Keratinocyte (primary cell): ENCODE data around the gene ERC2. TPM values are rescaled to one million over a fixed set of nuclear protein-coding genes. Genes with fewer than 3 reads are reported as not detected.

Source experiments
- DNase-seq: peaks from one replicate; pipeline ENCODE4 v3.0.0-alpha.2; 2011; ENCODE audit warnings: low read depth, missing footprints, low spot score
- FAIRE-seq: peaks from 2 replicates; lab custom pipeline; 2011; peaks lifted over from hg19 to GRCh38; lab: Jason Lieb, UNC
- H2AFZ ChIP-seq: 2 replicates; pipeline ENCODE4 v1.6.0; 2012; ENCODE audit warnings: low read length, control low read depth, inconsistent platforms; ENCODE audit not compliant: control insufficient read depth
- H3K27ac ChIP-seq: 2 replicates; pipeline ENCODE4 v1.5.1; 2011; ENCODE audit warnings: low read length; ENCODE audit not compliant: control insufficient read depth, insufficient read depth
- H3K27me3 ChIP-seq: 3 replicates; pipeline ENCODE4 v1.6.0; 2011; ENCODE audit warnings: low read length; ENCODE audit not compliant: control insufficient read depth, insufficient read depth; ENCODE audit errors: extremely low read depth
- H3K36me3 ChIP-seq, 2 experiments: 2 replicates in 1 of 2; 3 replicates in 1 of 2; pipeline ENCODE4 v1.5.1; 2011; ENCODE audit warnings: low read length in 2 of 2, mild to moderate bottlenecking in 1 of 2; ENCODE audit not compliant: control insufficient read depth in 2 of 2, insufficient read depth in 2 of 2; ENCODE audit errors: extremely low read depth in 1 of 2
- H3K4me1 ChIP-seq: 3 replicates; pipeline ENCODE4 v1.5.1; 2011; ENCODE audit warnings: low read length; ENCODE audit not compliant: control insufficient read depth, insufficient read depth; ENCODE audit errors: extremely low read depth
- H3K4me2 ChIP-seq: 3 replicates; pipeline ENCODE4 v1.6.0; 2011; ENCODE audit warnings: low read depth, low read length; ENCODE audit not compliant: control insufficient read depth, insufficient read depth; ENCODE audit errors: extremely low read depth
- H3K4me3 ChIP-seq, 3 experiments: fragments of 200-600 bp in 1 of 3; sonication (generic) in 1 of 3; 2 replicates in 2 of 3; 3 replicates in 1 of 3; pipeline ENCODE4 v1.5.1; 2011 to 2016; ENCODE audit warnings: low read length in 3 of 3, mild to moderate bottlenecking in 3 of 3, control low read depth in 2 of 3, inconsistent platforms in 1 of 3, low read depth in 1 of 3, mixed read lengths in 1 of 3, mixed run types in 1 of 3, moderate library complexity in 1 of 3; ENCODE audit not compliant: control insufficient read depth in 2 of 3, insufficient read depth in 2 of 3; ENCODE audit errors: extremely low read depth in 1 of 3
- H3K79me2 ChIP-seq: 2 replicates; pipeline ENCODE4 v1.6.0; 2012; ENCODE audit warnings: low read length; ENCODE audit not compliant: control insufficient read depth, insufficient read depth
- H3K9ac ChIP-seq: 3 replicates; pipeline ENCODE4 v1.6.0; 2011; ENCODE audit warnings: low read length; ENCODE audit not compliant: control insufficient read depth, insufficient read depth; ENCODE audit errors: extremely low read depth
- H3K9me1 ChIP-seq: 3 replicates; pipeline ENCODE4 v1.6.0; 2011; ENCODE audit warnings: low read length; ENCODE audit not compliant: control insufficient read depth, insufficient read depth; ENCODE audit errors: extremely low read depth
- H3K9me3 ChIP-seq: 2 replicates; pipeline ENCODE4 v1.5.1; 2012; ENCODE audit warnings: low read depth, low read length; ENCODE audit not compliant: control insufficient read depth
- H4K20me1 ChIP-seq: 3 replicates; pipeline ENCODE4 v1.6.0; 2011; ENCODE audit warnings: low read length; ENCODE audit not compliant: control insufficient read depth, insufficient read depth; ENCODE audit errors: extremely low read depth
- EZH2 ChIP-seq: IDR thresholded peaks from one replicate; pipeline ENCODE4 v1.6.1; 2012; ENCODE audit warnings: inconsistent platforms, mild to moderate bottlenecking, low read length, moderate library complexity
- dilution Hi-C: fragments of 300-500 bp; cut with MboI; formaldehyde crosslinking; loops from one replicate; pipeline ENCODE4 v1.7.0; 2020; ENCODE audit warnings: low sequenced_read_pairs; ENCODE audit not compliant: extremely low pct_ligation_motif_present
- polyA plus RNA-seq, 5 experiments: library from polyadenylated mRNA; depleted of rRNA in 3 of 5; stranded (reverse) in 3 of 5; stranded (forward) in 1 of 5; unstranded in 1 of 5; fragments of >200 nt; gene quantifications; 1 replicate in 1 of 5; 2 replicates in 3 of 5; 3 replicates in 1 of 5; pipeline versions ENCODE4 v1.2.1 to v1.2.3, GENCODE V29; 2011 to 2012; ENCODE audit warnings: missing spikeins in 2 of 5, low read depth in 1 of 5, low replicate concordance in 1 of 5
- TF ChIP-seq, protein P1 (sequence below), 3 experiments: IDR thresholded peaks in 1 of 3; conservative IDR thresholded peaks in 1 of 3; optimal IDR thresholded peaks in 1 of 3; 2 replicates in 2 of 3; 3 replicates in 1 of 3; pipeline versions ENCODE3 to v1.5.1; 2011; ENCODE audit warnings: low read length in 3 of 3, mild to moderate bottlenecking in 3 of 3, moderate library complexity in 2 of 3, control low read depth in 1 of 3, inconsistent platforms in 1 of 3; ENCODE audit not compliant: insufficient read depth in 2 of 3; ENCODE audit errors: extremely low read depth in 1 of 3

The ERC2 gene
- polyA plus RNA-seq, 1 donor (not counting 4 experiments of a cell fraction or from before 2014, with no cell fraction given) = 0.08 TPM

DNA sequence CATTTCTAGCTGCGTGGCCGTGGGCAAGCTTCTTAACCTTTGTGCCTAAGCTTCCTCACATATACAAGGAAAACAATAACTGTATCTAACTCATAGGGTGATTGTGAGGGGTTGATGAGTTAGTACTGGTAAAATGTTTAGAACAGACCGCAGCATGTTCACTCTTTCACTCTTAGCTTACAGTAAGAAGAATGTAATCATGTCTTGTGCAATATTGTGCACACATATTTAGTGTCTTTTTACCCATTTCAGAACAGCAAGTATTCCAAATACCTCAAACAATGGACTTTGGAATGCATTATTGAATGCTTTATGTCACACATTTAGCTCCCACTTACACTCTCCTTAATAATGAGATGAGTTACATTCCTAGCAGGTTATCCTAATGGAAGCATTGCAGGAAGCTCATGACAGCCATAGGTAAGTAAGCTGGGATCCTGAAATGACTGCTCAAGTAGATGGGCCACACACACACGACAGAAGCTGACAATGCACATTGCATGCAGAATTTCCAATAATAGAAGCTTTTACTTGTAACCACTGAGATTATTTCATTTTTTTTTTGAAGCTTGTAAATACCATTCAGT, 512.3 kb downstream of the ERC2 start:
- no peak overlapping the region for H3K9ac ChIP-seq
- DNase-seq (no peak), FAIRE-seq (no peak)
- H3K4me3 ChIP-seq = no peak overlapping the region
- no peaks in the 10 kb centered on the region for H3K9me3 ChIP-seq
- H2AFZ ChIP-seq = no peak overlapping the region
- no peaks in the 10 kb centered on the region for H3K36me3 ChIP-seq
- no peak for TF ChIP-seq EZH2
- TF ChIP-seq, protein P1, sequence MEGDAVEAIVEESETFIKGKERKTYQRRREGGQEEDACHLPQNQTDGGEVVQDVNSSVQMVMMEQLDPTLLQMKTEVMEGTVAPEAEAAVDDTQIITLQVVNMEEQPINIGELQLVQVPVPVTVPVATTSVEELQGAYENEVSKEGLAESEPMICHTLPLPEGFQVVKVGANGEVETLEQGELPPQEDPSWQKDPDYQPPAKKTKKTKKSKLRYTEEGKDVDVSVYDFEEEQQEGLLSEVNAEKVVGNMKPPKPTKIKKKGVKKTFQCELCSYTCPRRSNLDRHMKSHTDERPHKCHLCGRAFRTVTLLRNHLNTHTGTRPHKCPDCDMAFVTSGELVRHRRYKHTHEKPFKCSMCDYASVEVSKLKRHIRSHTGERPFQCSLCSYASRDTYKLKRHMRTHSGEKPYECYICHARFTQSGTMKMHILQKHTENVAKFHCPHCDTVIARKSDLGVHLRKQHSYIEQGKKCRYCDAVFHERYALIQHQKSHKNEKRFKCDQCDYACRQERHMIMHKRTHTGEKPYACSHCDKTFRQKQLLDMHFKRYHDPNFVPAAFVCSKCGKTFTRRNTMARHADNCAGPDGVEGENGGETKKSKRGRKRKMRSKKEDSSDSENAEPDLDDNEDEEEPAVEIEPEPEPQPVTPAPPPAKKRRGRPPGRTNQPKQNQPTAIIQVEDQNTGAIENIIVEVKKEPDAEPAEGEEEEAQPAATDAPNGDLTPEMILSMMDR (optimal IDR thresholded peaks at IDR 0.05 in 1 of 3, IDR thresholded peaks at IDR 0.05 in 1 of 3, conservative IDR thresholded peaks at IDR 0.05 in 1 of 3; ENCODE audit: extremely low read depth in 1 of 3, insufficient read depth in 2 of 3, low read length in 3 of 3) = no peak
- no peaks in the 10 kb centered on the region for H3K9me1 ChIP-seq
- dilution Hi-C loops = no loop called here
- H3K4me2 ChIP-seq = no peak overlapping the region
- H3K27me3 ChIP-seq = no peaks in the 10 kb centered on the region
- H3K4me1 ChIP-seq = no peaks in the 10 kb centered on the region
- H3K79me2 ChIP-seq = no peaks in the 10 kb centered on the region
- no peak overlapping the region for H3K27ac ChIP-seq
- H4K20me1 ChIP-seq = no peaks in the 10 kb centered on the region

DNA sequence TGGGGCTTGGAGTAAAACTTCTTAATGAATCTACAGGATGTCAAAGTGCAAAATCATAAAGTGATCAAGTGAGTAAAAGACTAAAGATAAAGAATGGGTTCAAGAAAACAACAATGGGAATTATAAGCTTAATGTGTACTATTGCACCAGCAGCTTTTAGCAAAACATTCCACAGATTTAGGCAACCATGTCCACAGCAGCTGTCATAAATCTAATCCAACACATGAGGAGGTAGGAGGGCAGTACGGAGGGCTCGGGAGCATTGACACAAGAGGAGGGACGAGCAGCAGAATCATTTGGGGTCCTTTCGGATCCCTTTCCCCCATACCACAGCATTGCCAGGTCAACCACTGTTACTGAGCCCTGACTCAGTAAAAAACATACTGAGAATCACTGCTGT, 516.9 kb downstream of the ERC2 start:
- Histone ChIP-seq H2AFZ (no peak overlapping the region), H3K4me1 (no peaks in the 10 kb centered on the region), H3K79me2 (no peaks in the 10 kb centered on the region), H3K27ac (no peak overlapping the region), H3K9ac (no peak overlapping the region), H3K4me3 (no peak overlapping the region), H3K27me3 (no peaks in the 10 kb centered on the region), H4K20me1 (no peaks in the 10 kb centered on the region), H3K4me2 (no peak overlapping the region), H3K9me3 (no peaks in the 10 kb centered on the region), H3K36me3 (no peaks in the 10 kb centered on the region), H3K9me1 (no peaks in the 10 kb centered on the region)
- no peak for FAIRE-seq
- TF ChIP-seq, protein P1 (optimal IDR thresholded peaks at IDR 0.05 in 1 of 3, IDR thresholded peaks at IDR 0.05 in 1 of 3, conservative IDR thresholded peaks at IDR 0.05 in 1 of 3; ENCODE audit: extremely low read depth in 1 of 3, insufficient read depth in 2 of 3, low read length in 3 of 3) = no peak
- no peak for TF ChIP-seq EZH2
- dilution Hi-C loops = no loop called here
- no peak for DNase-seq
